Measurements from ENCODE around the gene KANSL2.
"Not testable (repeated sequence)": the region's sequence is repeated elsewhere in the genome, so short reads cannot be mapped to it uniquely, and the experiment has no call there.

KANSL2 gene

DNA sequence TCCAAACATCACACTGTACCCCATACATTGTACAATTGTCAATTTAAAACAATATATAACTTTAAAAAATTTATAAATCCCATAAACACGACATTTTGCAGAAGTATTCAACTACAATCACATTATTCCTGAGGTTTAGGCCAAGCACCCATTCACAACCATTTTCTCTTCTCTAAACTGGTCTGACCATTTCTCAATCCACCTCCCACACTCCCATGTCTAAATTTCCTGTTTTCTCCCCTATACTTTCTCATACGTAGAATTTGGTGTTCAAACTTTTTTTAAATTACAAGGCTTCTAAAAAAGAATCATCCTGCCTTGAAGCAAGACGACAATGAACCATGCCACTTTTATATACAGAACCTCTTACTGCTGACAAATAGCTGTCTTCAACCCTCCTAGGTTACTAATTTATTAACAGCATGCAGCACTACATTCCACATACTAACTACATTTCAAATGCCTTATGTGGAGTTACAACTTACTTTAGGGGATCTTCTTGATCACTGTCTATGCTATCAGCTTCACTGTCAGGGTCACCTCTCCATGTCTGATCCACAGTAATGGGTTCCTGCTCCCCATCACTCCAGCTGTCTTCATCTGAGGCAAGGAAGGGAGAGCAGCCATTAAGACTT lies 3.4 kb downstream of the KANSL2 start:
- H3K4me3 ChIP-seq = peak overlapping the region; percentile 84
- no peak for DNase-seq (ENCODE audit: low read depth, low spot score)
- H3K36me3 ChIP-seq (ENCODE audit: insufficient read depth, low read length) = peaks cover 62% of the 10 kb centered on the region
- peak overlapping the region; percentile 20 for H3K9ac ChIP-seq (ENCODE audit: insufficient read length)
- TF ChIP-seq POLR2AphosphoS5 (IDR thresholded peaks at IDR 0.05; ENCODE audit: borderline replicate concordance, low read depth, low read length) (no peak), FOXP2 (optimal IDR thresholded peaks at IDR 0.05; ENCODE audit: control extremely low read depth, extremely low read length, insufficient read depth) (no peak), EZH2 (IDR thresholded peaks at IDR 0.05) (no peak)
- no peak overlapping the region for H3K27ac ChIP-seq
- H3K9me3 ChIP-seq (ENCODE audit: low read depth, low read length) = no peaks in the 10 kb centered on the region

DNA sequence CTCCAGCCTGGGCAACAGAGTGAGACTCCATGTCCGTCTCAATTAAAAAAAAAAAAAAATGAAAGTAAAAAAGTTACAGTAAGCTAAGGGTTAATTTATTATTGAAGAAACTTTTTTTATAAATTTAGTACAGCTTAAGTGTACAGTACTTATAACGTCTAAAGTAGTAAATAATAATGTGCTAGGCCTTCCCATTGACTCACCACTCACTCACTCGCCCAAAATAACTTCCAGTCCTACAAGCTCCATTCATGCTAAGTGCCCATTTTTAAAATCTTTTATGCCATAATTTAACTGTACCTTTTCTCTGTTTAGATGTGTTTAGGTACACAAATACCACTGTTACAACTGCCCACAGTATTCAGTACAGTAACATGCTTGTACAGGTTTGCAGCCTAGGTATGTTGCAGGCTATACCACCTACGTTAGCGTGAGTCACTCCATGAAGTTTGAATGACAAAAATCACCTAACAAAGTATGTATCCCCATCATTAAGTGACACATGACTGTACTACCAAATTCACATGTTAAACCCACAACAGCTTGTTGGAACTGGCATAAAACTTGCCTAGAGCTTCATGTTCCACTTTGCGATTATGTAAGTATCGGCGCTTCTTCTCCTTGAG lies 10.7 kb downstream of the KANSL2 start:
- H3K36me3 ChIP-seq (ENCODE audit: insufficient read depth, low read length) = peaks cover 89% of the 10 kb centered on the region
- no peak overlapping the region for H3K4me3 ChIP-seq
- H3K9ac ChIP-seq (ENCODE audit: insufficient read length) = no peak overlapping the region
- no peak for DNase-seq (ENCODE audit: low read depth, low spot score)
- TF ChIP-seq EZH2 (IDR thresholded peaks at IDR 0.05) (no peak), POLR2AphosphoS5 (IDR thresholded peaks at IDR 0.05; ENCODE audit: borderline replicate concordance, low read depth, low read length) (no peak), FOXP2 (optimal IDR thresholded peaks at IDR 0.05; ENCODE audit: control extremely low read depth, extremely low read length, insufficient read depth) (no peak)
- H3K9me3 ChIP-seq (ENCODE audit: low read depth, low read length) = no peaks in the 10 kb centered on the region
- H3K27ac ChIP-seq = no peak overlapping the region

DNA sequence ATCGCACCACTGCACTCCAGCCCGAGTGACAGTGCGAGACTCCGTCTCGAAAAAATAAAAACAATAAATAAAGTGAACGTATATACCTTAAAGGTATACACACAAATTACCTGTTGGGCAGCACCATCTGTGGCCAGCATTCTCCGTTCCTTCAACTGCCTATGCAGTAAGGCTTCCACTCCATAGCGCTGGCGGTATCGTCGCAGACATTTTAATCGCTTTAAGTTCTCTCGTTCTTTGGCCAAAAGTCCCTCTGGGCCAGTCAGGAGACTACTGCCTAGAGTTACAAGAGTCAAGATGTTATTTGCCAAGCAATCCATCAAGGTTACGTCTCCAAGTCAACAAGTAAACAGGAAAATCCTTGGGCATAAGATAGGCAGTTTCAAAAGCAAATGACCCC lies 13.0 kb downstream of the KANSL2 start:
- peaks cover 87% of the 10 kb centered on the region for H3K36me3 ChIP-seq (ENCODE audit: insufficient read depth, low read length)
- H3K27ac ChIP-seq = no peak overlapping the region
- TF ChIP-seq EZH2 (IDR thresholded peaks at IDR 0.05) (no peak), FOXP2 (optimal IDR thresholded peaks at IDR 0.05; ENCODE audit: control extremely low read depth, extremely low read length, insufficient read depth) (no peak), POLR2AphosphoS5 (IDR thresholded peaks at IDR 0.05; ENCODE audit: borderline replicate concordance, low read depth, low read length) (no peak)
- H3K9ac ChIP-seq (ENCODE audit: insufficient read length) = no peak overlapping the region
- no peak for DNase-seq (ENCODE audit: low read depth, low spot score)
- no peaks in the 10 kb centered on the region for H3K9me3 ChIP-seq (ENCODE audit: low read depth, low read length)
- H3K4me3 ChIP-seq = no peak overlapping the region

DNA sequence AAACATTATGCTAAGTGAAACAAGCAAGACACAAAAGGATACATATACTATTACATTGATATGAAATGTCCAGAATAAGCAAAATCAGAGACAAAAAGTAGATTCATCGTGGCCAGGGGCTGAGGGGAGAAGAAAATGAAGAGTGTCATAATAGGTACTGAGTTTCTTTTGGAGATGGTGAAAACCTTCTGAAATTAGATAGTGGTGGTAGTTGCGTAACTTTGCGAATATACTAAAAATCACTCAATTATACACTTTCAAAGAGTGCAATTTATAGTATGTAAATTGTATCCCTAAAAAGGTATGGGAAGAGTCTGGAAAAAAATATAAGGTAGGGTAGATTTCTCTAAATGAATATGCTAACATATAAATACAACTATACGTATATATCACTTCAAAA lies 22.2 kb downstream of the KANSL2 start:
- Histone ChIP-seq H3K9ac (ENCODE audit: insufficient read length) (no peak overlapping the region), H3K27ac (no peak overlapping the region), H3K9me3 (ENCODE audit: low read depth, low read length) (no peaks in the 10 kb centered on the region), H3K4me3 (no peak overlapping the region), H3K36me3 (ENCODE audit: insufficient read depth, low read length) (peaks cover 79% of the 10 kb centered on the region)
- DNase-seq (ENCODE audit: low read depth, low spot score) = no peak
- TF ChIP-seq FOXP2 (optimal IDR thresholded peaks at IDR 0.05; ENCODE audit: control extremely low read depth, extremely low read length, insufficient read depth) = no peak
- no peak for TF ChIP-seq EZH2 (IDR thresholded peaks at IDR 0.05)
- TF ChIP-seq POLR2AphosphoS5 (IDR thresholded peaks at IDR 0.05; ENCODE audit: borderline replicate concordance, low read depth, low read length) = no peak

DNA sequence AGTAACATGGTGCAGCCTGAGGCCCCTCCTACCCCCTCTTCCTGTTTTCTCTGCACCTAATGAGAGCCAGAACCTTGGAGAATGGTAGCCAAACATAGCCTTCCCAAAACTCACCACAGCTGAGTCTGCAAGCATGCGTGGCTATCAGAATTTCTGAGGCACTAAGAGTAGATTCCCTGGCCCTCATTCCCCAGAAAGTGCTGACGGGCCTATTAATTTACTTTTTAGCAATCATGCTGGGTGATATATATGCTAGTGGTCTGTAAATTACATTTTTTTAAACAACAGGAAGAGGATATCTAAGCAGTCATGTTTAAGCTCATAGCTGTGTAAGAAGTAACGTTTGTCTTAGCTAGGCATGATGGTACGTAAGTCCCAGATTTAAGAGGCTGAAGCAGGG lies 30.4 kb downstream of the KANSL2 start:
- H3K27ac ChIP-seq = peak overlapping the region; percentile 12; the same call in 1 of the 2 replicates
- H3K9me3 ChIP-seq (ENCODE audit: low read depth, low read length) = no peaks in the 10 kb centered on the region
- no peak for DNase-seq (ENCODE audit: low read depth, low spot score)
- H3K4me3 ChIP-seq = no peak overlapping the region
- no peak overlapping the region for H3K9ac ChIP-seq (ENCODE audit: insufficient read length)
- H3K36me3 ChIP-seq (ENCODE audit: insufficient read depth, low read length) = peaks cover 83% of the 10 kb centered on the region
- TF ChIP-seq FOXP2 (optimal IDR thresholded peaks at IDR 0.05; ENCODE audit: control extremely low read depth, extremely low read length, insufficient read depth) = no peak
- no peak for TF ChIP-seq POLR2AphosphoS5 (IDR thresholded peaks at IDR 0.05; ENCODE audit: borderline replicate concordance, low read depth, low read length)
- no peak for TF ChIP-seq EZH2 (IDR thresholded peaks at IDR 0.05)

DNA sequence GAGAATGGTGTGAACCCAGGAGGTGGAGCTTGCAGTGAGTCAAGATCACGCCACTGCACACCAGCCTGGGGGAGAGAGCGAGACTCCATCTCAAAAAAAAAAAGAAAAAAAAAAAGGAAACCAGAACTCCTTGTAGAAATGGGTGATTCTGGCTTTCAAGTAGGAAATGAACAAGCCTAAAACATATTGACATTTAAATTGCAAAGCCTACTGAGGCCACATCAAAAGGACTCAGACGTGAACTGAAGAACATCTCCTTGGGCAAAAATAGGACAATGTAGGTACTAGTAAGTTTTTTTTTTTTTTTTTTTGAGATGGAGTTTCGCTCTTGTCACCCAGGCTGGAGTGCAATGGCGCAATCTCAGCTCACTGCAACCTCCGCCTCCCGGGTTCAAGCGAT lies 36.7 kb downstream of the KANSL2 start:
- not testable (repeated sequence) for H3K9me3 ChIP-seq (ENCODE audit: low read depth, low read length); H3K9ac ChIP-seq (ENCODE audit: insufficient read length)
- H3K36me3 ChIP-seq (ENCODE audit: insufficient read depth, low read length) = peaks cover 54% of the 10 kb centered on the region

DNA sequence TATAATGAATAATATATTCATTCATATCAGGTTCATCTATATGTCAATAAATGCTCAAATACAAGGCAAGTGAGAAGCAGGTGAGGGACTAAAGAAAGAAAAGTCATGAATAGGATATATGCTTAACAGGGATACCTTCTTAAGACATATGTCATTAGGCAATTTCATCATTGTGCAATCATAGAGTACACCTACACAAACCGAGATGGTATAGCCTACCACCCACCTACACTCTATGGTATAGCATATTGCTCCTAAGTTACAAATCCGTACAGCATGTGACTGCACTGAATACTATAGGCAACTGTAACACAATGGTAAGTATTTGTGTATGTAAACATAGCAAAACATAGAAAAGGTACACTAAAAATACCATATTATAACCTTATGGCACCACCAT lies 39.0 kb downstream of the KANSL2 start:
- Histone ChIP-seq H3K36me3 (ENCODE audit: insufficient read depth, low read length) (peaks cover 35% of the 10 kb centered on the region), H3K9me3 (ENCODE audit: low read depth, low read length) (no peaks in the 10 kb centered on the region), H3K27ac (no peak overlapping the region), H3K9ac (ENCODE audit: insufficient read length) (no peak overlapping the region), H3K4me3 (no peak overlapping the region)
- no peak for DNase-seq (ENCODE audit: low read depth, low spot score)
- TF ChIP-seq FOXP2 (optimal IDR thresholded peaks at IDR 0.05; ENCODE audit: control extremely low read depth, extremely low read length, insufficient read depth) (no peak), POLR2AphosphoS5 (IDR thresholded peaks at IDR 0.05; ENCODE audit: borderline replicate concordance, low read depth, low read length) (no peak), EZH2 (IDR thresholded peaks at IDR 0.05) (no peak)

More for the DNA sequence above, 36.7 kb downstream of the KANSL2 start:
- H3K27ac ChIP-seq; DNase-seq (ENCODE audit: low read depth, low spot score); H3K4me3 ChIP-seq: not testable (repeated sequence)

DNA sequence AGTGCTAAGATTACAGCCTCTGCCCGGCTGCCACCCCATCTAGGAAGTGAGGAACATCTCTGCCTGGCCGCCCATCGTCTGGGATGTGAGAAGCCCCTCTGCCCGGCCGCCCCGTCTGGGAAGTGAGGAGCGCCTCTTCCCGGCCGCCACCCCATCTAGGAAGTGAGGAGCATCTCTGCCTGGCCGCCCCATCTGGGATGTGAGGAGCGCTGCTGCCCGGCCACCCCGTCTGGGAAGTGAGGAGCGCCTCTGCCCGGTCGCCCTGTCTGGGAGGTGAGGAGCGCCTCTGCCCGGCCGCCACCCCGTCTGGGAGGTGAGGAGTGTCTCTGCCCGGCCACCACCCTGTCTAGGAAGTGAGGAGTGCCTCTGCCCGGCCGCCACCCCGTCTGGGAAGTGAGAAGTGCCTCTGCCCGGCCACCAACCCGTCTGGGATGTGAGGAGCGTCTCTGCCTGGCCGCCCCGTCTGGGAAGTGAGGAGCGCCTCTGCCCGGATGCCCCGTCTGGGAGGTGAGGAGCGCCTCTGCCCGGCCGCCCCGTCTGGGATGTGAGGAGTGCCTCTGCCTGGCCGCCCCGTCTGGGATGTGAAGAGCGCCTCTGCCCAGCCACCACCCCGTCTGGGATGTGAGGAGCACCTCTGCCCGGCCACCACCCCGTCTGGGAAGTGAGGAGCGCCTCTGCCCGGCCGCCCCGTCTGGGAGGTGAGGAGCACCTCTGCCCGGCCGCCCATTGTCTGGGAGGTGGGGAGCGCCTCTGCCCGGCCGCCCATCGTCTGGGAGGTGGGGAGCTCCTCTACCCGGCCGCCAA lies 40.1 kb downstream of the KANSL2 start:
- not testable (repeated sequence) for H3K9me3 ChIP-seq (ENCODE audit: low read depth, low read length); H3K27ac ChIP-seq; DNase-seq (ENCODE audit: low read depth, low spot score); H3K9ac ChIP-seq (ENCODE audit: insufficient read length); H3K4me3 ChIP-seq
- peaks cover 29% of the 10 kb centered on the region for H3K36me3 ChIP-seq (ENCODE audit: insufficient read depth, low read length)

All from SK-N-MC (cell line).